Measurements from ENCODE around the gene HPCAL1. TPM values are rescaled to one million over a fixed set of nuclear protein-coding genes. Genes with fewer than 3 reads are reported as not detected.
"Not testable (repeated sequence)": the region's sequence is repeated elsewhere in the genome, so short reads cannot be mapped to it uniquely, and the experiment has no call there.

Gene HPCAL1
- total RNA-seq, 4 donors from 2014 or later: 11.1 to 122 (median 48.9) TPM

- H3K27me3 ChIP-seq: no peaks in the 10 kb centered on the region
- H3K27ac ChIP-seq: peak overlapping the region; percentile 71 to 73
- TF ChIP-seq POLR2A (IDR thresholded peaks at IDR 0.05): no peak
- TF ChIP-seq CTCF (IDR thresholded peaks at IDR 0.05): no peak
- no peaks in the 10 kb centered on the region for H3K4me1 ChIP-seq
- H3K4me3 ChIP-seq: no peak overlapping the region
- DNase-seq: peak; percentile 56 to 82
- no peaks in the 10 kb centered on the region for H3K36me3 ChIP-seq
- H3K9me3 ChIP-seq: no peaks in the 10 kb centered on the region
- intact Hi-C loops (cut with DNase I; ENCODE audit: low total_unique reads): no loop called here
Observed at GRCh38 chr2:10297959-10298531, 4.7 kb upstream of the HPCAL1 start.

- H3K4me1 ChIP-seq; intact Hi-C loops (cut with DNase I; ENCODE audit: low total_unique reads): not testable (repeated sequence)
- peak overlapping the region; percentile 31 to 73 for H3K27ac ChIP-seq
Observed at GRCh38 chr2:10298777-10299176, 3.9 kb upstream of the HPCAL1 start.

GRCh38 chr2:10300328-10300920 is 2.3 kb upstream of the HPCAL1 start:
- Histone ChIP-seq H3K27ac (no peak overlapping the region), H3K4me3 (no peak overlapping the region), H3K9me3 (no peaks in the 10 kb centered on the region), H3K4me1 (no peaks in the 10 kb centered on the region), H3K27me3 (no peaks in the 10 kb centered on the region), H3K36me3 (no peaks in the 10 kb centered on the region)
- no peak for DNase-seq
- intact Hi-C loops (cut with DNase I; ENCODE audit: low total_unique reads): loop anchor here (10.0 kb wide), 1 partner anchor 104 kb away; no protein-coding TSS in a partner anchor
- TF ChIP-seq CTCF (IDR thresholded peaks at IDR 0.05): no peak
- no peak for TF ChIP-seq POLR2A (IDR thresholded peaks at IDR 0.05)

More at GRCh38 chr2:10298777-10299176, 3.9 kb upstream of the HPCAL1 start:
- H3K4me3 ChIP-seq, H3K27me3 ChIP-seq, H3K9me3 ChIP-seq, DNase-seq, H3K36me3 ChIP-seq: not testable (repeated sequence)

- Histone ChIP-seq H3K36me3 (no peaks in the 10 kb centered on the region), H3K9me3 (no peaks in the 10 kb centered on the region), H3K4me3 (no peak overlapping the region), H3K27me3 (no peaks in the 10 kb centered on the region), H3K27ac (peak overlapping the region; percentile 86 to 89), H3K4me1 (no peaks in the 10 kb centered on the region)
- no peak for TF ChIP-seq POLR2A (IDR thresholded peaks at IDR 0.05)
- intact Hi-C loops (cut with DNase I; ENCODE audit: low total_unique reads): loop anchor here (10.0 kb wide), 1 partner anchor 104 kb away; no protein-coding TSS in a partner anchor
- no peak for DNase-seq
Observed at GRCh38 chr2:10300997-10301940, 1.4 kb upstream of the HPCAL1 start.

GRCh38 chr2:10301941-10302478 is 694 bp upstream of the HPCAL1 start:
- Histone ChIP-seq H3K27ac (peak overlapping the region; percentile 86 to 89), H3K27me3 (no peaks in the 10 kb centered on the region), H3K9me3 (no peaks in the 10 kb centered on the region), H3K36me3 (no peaks in the 10 kb centered on the region), H3K4me3 (peak overlapping the region; percentile 52 to 65), H3K4me1 (no peaks in the 10 kb centered on the region)
- intact Hi-C loops (cut with DNase I; ENCODE audit: low total_unique reads): loop anchor here (10.0 kb wide), 1 partner anchor 103 kb away; no protein-coding TSS in a partner anchor
- TF ChIP-seq CTCF (IDR thresholded peaks at IDR 0.05): no peak
- TF ChIP-seq POLR2A (IDR thresholded peaks at IDR 0.05): no peak
- peak in 1 of 2 donors; percentile 35 for DNase-seq
